ENCODE results near the gene TCP1.
"Not testable (repeated sequence)": the region's sequence is repeated elsewhere in the genome, so short reads cannot be mapped to it uniquely, and the experiment has no call there.

The TCP1 gene

DNA sequence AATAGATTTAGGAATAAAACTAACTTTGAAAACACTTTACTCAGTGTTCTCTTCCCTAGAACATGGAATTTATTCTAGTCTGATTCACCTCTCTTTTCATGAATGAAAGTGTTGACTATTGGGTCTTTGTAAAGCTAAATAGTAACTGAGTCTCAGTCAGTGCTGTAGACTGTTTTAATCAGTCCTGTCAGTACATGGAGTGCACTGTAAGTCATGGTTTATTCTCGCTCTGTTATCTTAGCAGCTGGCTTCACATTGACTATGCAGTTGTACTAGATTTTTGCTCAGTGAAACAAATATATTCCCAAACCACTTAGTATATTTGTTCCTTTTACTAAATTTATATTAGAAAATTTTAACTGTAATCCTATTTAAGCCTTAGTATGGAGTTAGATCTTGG, 42.6 kb downstream of the TCP1 start:
- TF ChIP-seq, protein P1, sequence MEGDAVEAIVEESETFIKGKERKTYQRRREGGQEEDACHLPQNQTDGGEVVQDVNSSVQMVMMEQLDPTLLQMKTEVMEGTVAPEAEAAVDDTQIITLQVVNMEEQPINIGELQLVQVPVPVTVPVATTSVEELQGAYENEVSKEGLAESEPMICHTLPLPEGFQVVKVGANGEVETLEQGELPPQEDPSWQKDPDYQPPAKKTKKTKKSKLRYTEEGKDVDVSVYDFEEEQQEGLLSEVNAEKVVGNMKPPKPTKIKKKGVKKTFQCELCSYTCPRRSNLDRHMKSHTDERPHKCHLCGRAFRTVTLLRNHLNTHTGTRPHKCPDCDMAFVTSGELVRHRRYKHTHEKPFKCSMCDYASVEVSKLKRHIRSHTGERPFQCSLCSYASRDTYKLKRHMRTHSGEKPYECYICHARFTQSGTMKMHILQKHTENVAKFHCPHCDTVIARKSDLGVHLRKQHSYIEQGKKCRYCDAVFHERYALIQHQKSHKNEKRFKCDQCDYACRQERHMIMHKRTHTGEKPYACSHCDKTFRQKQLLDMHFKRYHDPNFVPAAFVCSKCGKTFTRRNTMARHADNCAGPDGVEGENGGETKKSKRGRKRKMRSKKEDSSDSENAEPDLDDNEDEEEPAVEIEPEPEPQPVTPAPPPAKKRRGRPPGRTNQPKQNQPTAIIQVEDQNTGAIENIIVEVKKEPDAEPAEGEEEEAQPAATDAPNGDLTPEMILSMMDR (IDR thresholded peaks at IDR 0.05) = no peak
- H3K4me3 ChIP-seq = no peak overlapping the region
- DNase-seq (ENCODE audit: low spot score) = no peak
- no peak overlapping the region for H3K27ac ChIP-seq

DNA sequence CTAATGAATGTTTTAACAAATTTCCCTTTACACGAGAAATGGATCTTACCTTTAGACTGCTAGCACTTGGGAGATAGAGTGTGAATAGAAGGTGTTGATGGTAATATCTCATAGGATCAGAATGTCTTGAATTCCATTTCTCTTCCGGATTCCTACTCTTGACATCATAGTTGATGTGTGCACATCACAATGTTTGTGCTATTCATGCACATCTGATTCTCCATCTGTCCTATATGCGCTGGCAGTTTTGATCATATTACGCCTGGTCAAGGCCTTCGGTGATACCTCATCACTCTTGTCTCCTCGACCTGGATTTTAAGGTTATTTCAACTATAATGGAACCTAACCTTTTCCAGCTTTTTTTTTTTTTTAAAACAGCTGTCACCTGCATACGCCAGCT, 44.3 kb downstream of the TCP1 start:
- H3K27ac ChIP-seq = no peak overlapping the region
- TF ChIP-seq, protein P1 (IDR thresholded peaks at IDR 0.05) = no peak
- DNase-seq (ENCODE audit: low spot score) = no peak
- no peak overlapping the region for H3K4me3 ChIP-seq

DNA sequence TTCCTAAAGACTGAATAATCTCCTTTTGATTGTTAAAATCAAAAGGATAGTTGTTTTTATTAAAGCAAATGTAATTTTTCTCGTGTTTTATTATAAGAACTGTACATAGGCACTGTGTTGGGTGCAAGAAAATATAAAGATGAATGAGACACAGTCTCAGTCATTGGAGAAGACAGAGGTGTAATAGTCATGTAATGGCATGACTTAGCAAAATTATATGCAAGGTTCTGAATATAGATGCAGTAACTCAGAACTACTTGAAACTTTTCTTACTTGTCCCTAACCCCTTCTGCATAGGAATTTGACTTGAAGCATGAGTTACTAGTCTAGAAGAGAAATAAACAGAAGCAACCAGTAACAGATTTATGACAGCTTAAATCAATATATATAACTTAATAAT, 47.2 kb downstream of the TCP1 start:
- DNase-seq (ENCODE audit: low spot score) = no peak
- no peak overlapping the region for H3K4me3 ChIP-seq
- H3K27ac ChIP-seq = no peak overlapping the region
- TF ChIP-seq, protein P1 (IDR thresholded peaks at IDR 0.05) = no peak

DNA sequence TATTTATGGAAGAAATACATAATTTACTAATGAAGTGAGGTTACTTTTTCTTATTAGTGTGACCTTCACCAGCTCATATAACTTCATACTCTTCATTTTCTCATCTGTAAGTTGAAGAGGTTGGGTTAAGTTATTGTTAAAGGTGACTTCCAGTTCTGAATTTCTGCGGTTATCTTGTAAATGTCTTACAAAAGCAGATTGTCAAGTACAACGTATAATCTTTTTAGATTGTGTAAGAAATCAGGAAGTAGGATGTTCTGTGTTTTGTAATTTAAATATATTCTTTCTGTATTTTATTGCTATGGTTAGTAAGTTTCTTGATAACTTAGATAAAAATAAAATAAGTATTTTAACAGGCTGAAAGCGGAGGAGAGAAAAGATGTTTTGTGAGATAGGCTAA, 50.1 kb downstream of the TCP1 start:
- Histone ChIP-seq H3K27ac (no peak overlapping the region), H3K4me3 (no peak overlapping the region)
- no peak for DNase-seq (ENCODE audit: low spot score)
- TF ChIP-seq, protein P1 (IDR thresholded peaks at IDR 0.05) = no peak

DNA sequence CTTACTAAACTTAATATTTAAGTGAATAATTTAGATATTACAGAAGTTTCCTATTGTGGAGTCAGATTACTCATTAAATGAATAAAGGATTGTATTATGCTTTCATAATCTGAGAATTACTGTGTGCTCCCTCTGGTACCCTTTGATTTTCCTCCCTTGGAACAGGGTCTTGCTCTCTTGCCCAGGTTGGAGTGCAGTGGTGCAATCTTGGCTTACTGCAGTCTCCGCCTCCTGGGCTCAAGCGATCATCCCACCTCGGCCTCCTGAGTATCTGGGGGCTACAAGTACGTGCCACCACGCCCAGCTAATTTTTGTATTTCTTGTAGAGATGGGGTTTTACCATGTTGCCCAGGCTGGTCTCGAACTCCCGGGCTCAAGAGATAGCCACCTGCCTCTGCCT, 52.5 kb downstream of the TCP1 start:
- no peak for DNase-seq (ENCODE audit: low spot score)
- Histone ChIP-seq H3K27ac (no peak overlapping the region), H3K4me3 (no peak overlapping the region)
- TF ChIP-seq, protein P1 (IDR thresholded peaks at IDR 0.05) = no peak

DNA sequence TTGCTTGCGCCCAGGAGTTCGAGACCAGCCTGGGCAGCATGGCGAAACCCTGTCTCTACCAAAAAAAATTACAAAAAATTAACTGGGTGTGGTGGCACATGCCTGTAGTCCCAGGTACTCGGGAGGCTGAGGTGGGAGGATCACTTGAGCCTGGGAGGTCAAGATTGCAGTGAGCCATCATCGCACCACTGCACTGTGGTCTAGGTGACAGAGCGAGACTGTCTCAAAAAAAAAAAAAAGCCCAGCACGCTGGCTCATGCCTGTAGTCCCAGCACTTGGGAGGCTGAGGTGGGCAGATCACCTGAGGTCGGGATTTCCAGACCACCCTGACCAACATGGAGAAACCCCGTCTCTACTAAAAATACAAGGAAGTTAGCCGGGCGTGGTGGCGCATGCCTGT, 56.0 kb downstream of the TCP1 start:
- not testable (repeated sequence) for H3K4me3 ChIP-seq; H3K27ac ChIP-seq; DNase-seq (ENCODE audit: low spot score)

DNA sequence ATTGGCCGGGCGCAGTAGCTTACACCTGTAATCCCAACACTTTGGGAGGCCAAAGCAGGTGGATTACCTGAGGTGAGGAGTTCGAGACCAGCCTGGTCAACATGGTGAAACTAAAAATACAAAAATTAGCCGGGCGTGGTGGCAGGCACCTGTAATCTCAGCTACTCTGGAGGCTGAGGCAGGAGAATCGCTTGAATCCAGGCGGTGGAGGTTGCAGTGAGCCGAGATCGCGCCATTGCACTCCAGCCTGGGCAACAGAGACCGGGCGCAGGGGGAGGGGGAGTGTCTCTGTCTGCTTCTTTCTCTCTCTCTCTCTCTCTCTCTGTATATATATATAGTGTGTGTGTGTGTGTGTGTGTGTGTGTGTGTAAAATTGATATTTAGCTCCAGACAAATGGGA, 56.9 kb downstream of the TCP1 start:
- not testable (repeated sequence) for H3K27ac ChIP-seq; H3K4me3 ChIP-seq; DNase-seq (ENCODE audit: low spot score)

DNA sequence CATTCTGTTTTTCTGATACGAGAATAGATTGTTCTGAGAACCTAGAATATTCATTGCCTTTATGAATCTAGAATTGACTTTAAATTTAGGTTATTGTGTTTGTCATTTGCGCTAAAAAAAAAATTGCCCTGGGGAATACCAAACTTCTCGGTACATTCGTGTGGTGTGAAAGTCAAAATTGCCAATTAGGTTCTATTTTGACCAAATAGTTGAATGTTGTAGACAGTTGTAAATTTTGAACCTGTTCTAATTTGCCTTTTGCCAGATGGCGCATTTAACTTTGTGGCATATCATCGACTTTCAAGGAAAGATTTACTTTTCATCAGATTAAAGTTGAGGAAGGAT, 59.1 kb downstream of the TCP1 start:
- Histone ChIP-seq H3K4me3 (no peak overlapping the region), H3K27ac (no peak overlapping the region)
- no peak for DNase-seq (ENCODE audit: low spot score)
- TF ChIP-seq, protein P1 (IDR thresholded peaks at IDR 0.05) = no peak

Data from coronary artery (tissue), 2 donors.